GM19193 (cell line): Measurements from ENCODE around the gene NDUFS8.

Experiments
- POLR2A ChIP-seq: IDR thresholded peaks from 4 replicates; pipeline ENCODE4 v1.6.1; 2011; ENCODE audit not compliant: insufficient read depth, insufficient read length; ENCODE audit errors: extremely low read depth

NDUFS8 gene

DNA sequence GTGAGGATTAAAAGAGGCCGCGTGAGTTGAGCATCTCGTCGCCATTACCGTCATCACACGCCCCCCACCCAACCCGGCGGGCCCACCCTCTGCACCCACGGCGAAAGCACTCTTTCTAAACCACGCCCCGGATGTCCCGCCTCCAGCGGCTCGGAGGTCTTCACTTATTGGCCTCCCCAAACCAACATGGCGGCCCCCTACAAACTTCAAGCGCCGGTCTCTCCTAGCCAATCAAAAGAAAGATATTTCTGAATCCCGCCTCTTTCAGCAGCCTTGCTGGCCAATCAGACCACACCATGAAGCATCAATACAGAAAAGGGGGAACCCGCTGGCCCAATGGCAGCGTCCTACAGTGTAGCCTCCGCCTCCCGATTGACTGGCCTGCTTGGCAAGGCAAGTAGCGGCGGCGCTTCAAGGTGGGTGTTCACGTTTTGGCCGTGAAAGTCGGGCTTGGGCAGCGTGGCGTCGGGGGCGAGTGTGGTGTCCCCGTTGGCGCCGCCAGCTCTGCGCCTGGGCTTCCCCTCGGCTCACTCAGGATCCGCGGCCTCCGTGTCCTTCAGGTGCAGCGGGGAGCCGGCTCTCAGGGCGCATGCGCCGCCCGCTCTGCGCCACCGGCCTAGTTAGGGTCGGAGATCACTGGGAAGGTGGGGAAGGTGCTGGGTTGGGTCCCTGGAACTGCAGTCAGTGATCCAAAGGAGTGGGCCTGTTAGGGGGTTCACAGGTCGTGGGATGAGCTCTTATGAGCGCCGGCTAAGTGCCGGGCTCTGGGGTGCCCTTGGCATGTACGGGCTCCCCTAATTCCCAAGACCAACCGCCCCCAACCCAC, at the start of gene NDUFS8:
Gene NDUFS8, plus strand, starts transcription at position 364 of the 826 bp plus-strand sequence. CDS start 1,471 bp downstream, outside the sequence.
- peak; percentile 79 for TF ChIP-seq POLR2A

DNA sequence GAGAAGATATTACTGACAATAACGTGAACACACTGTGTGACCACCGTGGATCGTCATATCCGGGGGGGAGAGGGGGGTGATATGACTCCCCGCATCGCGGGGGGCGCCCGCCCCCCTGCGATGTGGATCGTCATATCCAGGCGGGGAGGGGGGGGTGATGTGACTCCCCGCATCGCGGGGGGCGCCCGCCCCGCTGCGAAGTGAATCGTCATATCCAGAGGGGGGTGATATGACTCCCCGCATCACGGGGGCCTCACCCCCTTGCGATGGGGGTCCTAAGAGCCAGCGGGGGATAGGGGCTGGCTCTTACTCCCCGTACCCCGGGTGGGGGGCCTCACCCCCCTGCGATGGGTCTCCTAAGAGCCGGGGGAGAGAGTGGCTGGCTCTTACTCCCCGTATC, 46.5 kb upstream of the NDUFS8 start:
- TF ChIP-seq POLR2A: no peak

DNA sequence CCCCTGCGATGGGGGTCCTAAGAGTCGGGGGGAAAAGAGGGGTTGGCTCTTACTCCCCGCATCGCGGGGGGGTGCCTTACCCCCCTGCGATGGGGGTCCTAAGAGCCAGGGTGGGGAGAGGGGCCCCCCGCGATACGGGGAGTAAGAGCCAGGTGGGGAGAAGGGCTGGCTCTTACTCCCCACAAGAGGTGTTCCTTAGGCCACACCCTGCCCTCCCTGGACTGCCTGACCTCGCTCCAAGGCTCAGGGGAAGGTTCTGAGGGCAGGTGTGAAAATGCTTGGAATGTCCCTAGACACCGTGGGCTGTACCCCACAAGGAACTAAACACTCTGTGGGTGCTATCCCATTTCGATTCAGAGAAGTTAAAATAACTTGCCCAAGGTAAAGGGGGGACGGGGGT, 34.4 kb upstream of the NDUFS8 start:
- no peak for TF ChIP-seq POLR2A

DNA sequence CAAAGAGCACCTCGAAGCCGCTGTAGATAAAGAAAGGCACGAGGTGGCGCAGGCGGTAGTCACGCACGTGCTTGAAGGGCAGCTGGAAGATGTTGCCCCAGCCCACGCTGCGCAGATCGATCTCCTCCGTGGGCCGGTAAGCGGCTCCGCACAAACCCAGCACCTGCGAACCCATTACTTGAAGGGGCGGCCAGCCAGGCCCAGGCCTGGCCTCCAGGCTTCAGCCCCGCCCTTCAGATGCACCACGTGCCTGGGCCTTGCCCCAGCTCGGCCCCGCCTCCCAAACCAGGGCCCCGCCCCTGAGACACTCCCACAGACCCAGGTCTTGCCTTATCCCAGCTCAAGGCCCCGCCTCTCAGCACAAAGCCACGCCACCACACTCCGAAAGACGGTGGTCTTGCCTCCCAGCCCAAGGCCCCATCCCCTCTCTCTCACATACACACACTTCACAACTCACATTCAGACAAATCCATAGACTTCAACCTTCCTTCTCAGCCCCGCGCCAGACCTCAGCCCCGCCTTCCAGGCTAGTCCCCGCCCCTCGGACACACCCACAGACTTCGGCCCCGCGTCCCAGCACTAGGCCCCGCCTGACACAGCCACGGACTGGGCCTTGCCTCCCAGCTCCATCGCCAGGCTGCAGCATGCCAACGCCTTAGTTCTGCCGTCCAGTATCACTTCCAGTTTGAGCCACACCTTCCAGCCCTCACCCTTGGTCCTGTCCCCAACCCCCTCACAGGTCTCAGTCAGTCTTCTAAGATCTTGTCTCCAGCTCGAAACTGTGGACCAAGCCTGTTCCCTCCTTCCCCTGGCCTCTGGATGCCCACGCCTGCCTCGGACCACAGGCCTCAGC, 33.6 kb upstream of the NDUFS8 start:
- no peak for TF ChIP-seq POLR2A

DNA sequence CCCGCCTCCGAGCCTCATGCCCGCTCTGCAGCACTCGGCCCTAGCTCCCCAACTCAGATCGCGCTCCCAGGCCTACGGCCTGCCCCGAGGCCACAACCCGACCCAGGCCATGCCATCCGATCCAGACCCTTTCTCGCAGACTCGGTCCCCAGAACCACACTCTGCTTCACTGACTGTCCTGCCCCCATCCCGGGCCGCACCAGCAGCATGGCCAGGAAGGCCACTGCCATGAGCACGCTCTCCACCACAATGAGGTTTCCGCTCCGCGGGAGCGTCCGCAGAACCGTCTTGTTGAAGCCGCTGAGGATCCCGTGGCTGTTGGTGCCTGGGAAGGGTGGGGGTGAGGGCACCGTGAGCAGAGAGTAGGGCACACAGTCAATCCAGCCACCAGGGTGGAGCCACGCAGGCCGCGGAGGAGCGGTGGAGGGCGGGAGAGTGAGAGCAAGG, 33.0 kb upstream of the NDUFS8 start:
- no peak for TF ChIP-seq POLR2A

DNA sequence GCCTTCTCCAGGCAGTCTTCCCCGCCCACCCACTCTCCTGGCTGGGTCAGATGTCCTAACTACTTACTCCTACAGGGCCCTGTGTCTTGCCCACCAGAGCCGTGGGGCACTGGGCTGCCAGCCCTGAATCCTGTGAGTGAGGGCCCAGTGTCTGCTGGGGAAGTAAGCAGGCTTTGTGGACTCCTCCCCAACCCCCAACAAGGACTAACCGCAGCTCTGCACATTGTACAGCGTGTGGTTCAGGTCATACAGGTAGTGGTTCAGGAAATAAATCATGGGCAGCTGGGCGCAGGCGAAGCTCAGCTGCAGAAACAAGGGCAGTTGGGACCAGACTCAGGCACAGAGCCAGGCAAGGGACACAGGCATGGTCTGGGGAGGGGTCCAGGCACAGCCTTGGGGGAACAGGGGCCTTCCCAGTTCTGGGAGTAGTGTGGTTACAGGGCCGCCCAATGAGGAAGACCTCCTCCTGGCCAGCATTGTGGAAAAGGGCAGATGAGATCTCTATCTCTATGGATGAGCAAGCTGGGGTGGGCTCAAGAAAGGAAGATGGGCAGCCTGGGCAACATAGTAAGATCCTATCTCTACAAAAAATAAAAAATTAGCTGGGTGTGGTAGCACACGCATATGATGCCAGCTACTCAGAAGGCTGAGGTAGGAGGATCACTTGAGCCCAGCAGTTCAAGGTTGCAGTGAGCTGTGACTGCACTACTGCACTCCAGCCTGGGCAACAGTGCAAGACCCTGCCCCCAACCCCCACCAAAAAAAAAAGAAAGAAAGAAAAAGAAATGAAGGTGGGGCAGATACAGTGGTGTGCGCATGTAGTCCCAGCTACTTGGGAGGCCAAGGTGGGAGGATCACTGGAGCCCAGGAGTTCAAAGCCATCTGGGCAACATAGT, 32.1 kb upstream of the NDUFS8 start:
- TF ChIP-seq POLR2A: no peak

DNA sequence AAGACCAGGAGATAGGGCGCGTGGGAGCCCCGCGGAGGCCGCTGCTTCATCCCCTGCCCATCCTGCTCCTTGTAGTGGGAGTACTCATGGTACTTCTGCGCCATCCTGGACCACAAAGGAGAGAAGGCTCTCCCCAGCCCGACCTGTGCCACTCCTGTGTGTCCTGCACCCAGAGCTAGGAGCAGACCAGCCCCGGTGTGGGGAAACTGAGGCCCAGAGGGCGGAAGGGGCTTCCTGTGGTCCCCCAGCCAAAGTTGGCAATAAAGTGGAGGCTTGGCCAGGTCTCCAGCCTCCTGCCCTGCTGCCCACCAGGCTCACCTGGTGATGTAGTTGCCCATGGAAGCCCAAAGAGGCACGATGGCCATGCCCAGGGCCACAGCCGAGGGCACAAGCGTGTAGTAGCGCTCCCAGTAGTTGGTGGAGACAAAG, 31.3 kb upstream of the NDUFS8 start:
- no peak for TF ChIP-seq POLR2A

DNA sequence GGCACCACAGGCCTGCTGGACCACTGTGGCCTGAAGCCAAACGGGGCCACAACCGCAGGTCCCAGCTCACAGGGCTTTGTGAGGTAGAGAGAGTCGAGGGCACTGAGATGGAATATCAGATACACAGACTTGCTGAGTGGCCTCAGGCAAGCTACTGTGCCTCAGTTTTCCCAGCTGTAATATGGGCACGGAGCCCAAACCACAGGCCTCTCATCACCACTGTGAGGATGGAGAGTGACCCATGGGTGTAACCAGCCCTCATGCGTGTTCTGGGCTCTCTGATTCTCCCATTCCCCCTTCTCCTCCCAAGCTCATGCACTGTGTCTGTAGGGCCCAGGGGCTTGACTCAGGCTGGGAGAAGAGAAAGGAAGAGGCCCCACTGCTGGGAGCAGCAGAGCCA, 30.8 kb upstream of the NDUFS8 start:
- peak; percentile 21 for TF ChIP-seq POLR2A

DNA sequence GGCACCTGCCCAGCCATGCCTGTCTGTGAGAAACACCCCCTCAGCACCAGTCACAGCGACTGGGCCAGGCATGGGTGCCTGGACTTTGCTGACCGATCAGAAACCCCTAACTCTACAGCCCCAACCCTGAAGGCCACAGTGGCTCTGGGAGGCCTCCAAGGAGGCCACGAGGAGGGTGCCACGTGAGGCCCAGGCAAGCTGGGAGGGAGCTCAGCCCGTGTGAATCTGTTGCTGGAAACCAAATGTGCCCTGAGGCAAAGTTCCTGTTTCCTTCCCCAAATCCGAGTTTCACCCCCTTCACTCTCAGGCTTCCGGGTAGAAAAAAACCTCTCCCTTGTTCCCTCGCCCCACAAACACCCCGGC, 27.9 kb upstream of the NDUFS8 start:
- TF ChIP-seq POLR2A: peak; percentile 40

DNA sequence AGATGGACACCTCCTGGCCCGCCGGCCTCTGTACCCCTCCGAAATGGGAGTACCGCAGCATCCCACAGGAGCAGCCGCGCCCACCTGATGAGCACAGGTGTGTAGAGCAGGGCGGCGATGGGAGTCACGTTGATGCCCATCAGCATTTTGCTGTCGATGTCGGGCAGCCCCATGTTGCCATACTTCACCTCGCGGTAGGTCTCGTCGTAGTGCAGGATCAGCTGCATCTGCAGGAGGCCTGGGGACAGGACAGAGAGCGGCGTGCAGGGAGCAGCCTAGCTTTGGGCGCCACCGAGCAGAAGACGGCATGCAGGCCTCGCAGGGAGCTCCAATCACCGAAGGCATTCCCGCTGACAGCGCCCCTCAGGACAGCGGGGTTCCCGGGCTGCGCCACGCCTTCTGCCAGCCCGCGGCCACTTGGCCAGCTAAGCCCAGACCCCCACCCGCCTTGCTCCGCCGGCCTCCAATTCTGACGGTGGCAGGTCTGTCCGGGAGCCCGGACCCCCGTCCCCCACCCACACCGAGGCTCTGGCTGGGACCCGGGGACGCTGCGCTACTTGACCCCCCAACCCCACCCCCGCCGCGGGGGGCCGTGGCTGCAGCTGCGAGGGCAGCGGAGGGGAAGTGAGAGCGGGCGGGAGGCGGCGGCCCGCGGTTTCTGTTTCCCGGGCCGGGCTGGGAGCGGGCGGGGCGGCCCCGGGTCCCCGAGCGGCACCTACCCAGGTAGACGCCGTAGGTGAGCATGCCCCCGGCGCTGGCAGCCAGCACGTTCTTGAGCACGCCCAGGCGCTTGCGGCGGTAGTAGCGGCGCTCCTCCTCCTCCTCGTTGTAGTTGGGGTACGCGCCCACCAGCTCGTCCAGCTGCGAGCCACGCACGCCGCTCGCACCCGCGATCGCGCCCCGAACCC, 27.3 kb upstream of the NDUFS8 start:
- no peak for TF ChIP-seq POLR2A

DNA sequence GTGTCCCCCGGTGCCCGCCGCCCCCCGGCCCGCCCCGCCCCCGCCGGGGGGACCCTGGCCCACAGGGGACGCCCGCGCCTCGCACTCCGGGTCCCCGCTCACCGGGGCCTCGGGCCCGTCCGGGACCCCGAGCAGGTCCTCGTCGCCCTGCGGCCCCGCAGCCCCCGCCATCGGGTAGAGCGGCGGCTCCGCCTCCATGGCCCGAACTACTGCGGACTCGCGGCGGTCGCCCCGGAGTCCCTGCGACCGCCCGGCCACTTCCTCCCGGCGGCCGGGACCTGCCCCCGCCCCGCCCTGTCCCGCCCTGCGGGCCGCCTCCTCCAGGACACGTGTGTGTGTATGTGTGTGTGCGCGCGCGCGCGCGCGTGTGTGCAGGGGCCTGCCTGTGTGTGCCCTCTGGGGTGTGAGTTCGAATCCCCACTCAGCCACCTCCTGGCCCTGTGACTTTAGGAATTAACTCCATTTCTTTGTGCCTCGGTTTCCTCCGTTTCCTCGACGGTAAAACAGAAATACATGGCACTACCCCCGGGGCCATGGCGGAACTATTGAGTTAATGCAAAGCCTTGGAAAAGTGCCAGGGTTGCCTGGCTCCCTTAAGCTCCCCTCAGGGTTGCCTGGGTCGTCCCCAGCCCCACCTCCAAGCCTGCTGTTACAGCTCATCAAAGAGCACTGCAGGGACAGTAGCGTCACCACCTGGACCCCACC, 26.5 kb upstream of the NDUFS8 start, which contains the start of gene UNC93B1:
Gene UNC93B1, minus strand, starts transcription at position 252 of the 705 bp plus-strand sequence. Its CDS starts 54 bp downstream, at position 198.
- peak; percentile 81 for TF ChIP-seq POLR2A

DNA sequence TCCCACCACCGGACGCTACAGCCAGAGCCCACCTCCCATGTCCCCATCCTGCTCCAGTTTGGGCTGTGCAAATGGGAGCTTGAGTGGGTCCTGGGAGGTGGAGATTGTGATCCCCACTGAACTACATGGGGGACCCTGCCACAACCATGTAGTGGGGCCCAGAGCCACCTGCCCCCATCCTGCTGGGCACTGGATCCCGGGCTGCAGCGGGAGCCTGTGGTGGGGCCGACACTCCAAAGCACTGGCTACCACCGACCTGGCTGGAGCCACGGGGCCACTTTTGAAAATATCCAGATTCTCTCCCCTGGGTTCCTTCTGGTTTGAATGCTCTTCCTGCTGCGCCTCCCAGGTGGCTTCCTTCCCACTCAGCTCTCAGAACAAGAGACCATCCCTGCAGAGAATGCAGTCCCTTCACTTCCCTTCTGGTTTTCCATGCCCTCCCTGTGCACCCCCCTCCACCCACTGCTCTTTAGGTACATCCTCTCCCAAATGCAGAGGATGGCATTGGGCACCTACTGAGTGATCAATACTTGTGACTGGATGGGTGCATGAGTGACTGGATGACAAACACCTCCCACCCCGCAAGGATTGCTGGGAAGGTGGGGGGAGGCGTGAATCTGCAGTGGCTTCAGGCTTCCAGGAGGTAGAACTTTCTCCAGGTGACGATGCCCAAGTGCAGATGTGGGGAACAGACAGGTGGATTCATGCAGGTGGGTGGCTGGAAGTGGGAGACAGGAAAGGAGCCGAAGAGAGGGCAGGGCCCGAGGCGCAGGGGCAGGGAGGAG, 25.7 kb upstream of the NDUFS8 start:
- TF ChIP-seq POLR2A: no peak
